HepG2 (cell line): ENCODE results near the gene ANO1. TPM values are rescaled to one million over a fixed set of nuclear protein-coding genes. Genes with fewer than 3 reads are reported as not detected.

Source experiments
- ATAC-seq: fragments of 200-7000 bp; cut with Tn5 transposase; 3 replicates; pipeline ENCODE4 v1.9.1; 2020; ENCODE audit warnings: mild to moderate bottlenecking, moderate library complexity
- BruUV-seq: library from RNA; stranded (reverse); fragments of 400-500 nt; replicated peaks from 2 replicates; lab custom pipeline; 2021; lab: Mats Ljungman, UMichigan
- CTCF ChIA-PET: fragments of 300-600 bp; formaldehyde crosslinking; extraction: SDS; loops from one replicate; lab custom pipeline; 2021; ENCODE audit warnings: low total read pairs, inconsistent platforms, low intra/inter-chr PET ratio; lab: Yijun Ruan, JAX
- POLR2A ChIA-PET: fragments of 350-600 bp; sonication (Branson Sonifier 250); formaldehyde crosslinking; loops from one replicate; lab custom pipeline; 2020; ENCODE audit warnings: antibody characterized with exemption, inconsistent platforms; lab: Yijun Ruan, JAX
- DNase-seq: peaks from one replicate; pipeline ENCODE4 v3.0.0-alpha.2; 2015; ENCODE audit warnings: low spot score
- FAIRE-seq: peaks from 3 replicates; lab custom pipeline; 2011; peaks lifted over from hg19 to GRCh38; lab: Jason Lieb, UNC
- H2AFZ ChIP-seq: one replicate; pipeline ENCODE4 v1.6.1; 2011; ENCODE audit warnings: low read length, inconsistent platforms
- H3K27ac ChIP-seq: fragments of 300-600 bp; 3 replicates; pipeline ENCODE4 v1.8.0; 2011; ENCODE audit warnings: mixed run types, mild to moderate bottlenecking, mixed read lengths, low read length, inconsistent platforms; ENCODE audit not compliant: insufficient read depth; ENCODE audit errors: extremely low read length
- H3K27me3 ChIP-seq, 2 experiments: fragments of 200-600 bp in 1 of 2; 2 replicates in 1 of 2; 3 replicates in 1 of 2; pipeline versions ENCODE4 v1.6.0 to v1.8.0; 2011; ENCODE audit warnings: low read length in 2 of 2, mild to moderate bottlenecking in 2 of 2, moderate library complexity in 2 of 2, inconsistent platforms in 1 of 2; ENCODE audit not compliant: insufficient read depth in 2 of 2, control insufficient read depth in 1 of 2
- H3K36me3 ChIP-seq, 2 experiments: fragments of 200-600 bp in 1 of 2; replicated peaks in 1 of 2; 2 replicates in 1 of 2; 3 replicates in 1 of 2; pipeline versions ENCODE4 v1.5.1 to v1.8.0; 2011; ENCODE audit warnings: low read length in 2 of 2, inconsistent platforms in 1 of 2; ENCODE audit not compliant: insufficient read depth in 2 of 2, control insufficient read depth in 1 of 2
- H3K4me1 ChIP-seq: 2 replicates; pipeline ENCODE4 v1.5.1; 2012; ENCODE audit warnings: low read length, inconsistent platforms; ENCODE audit not compliant: insufficient read depth
- H3K4me2 ChIP-seq: 2 replicates; pipeline ENCODE4 v1.6.0; 2011; ENCODE audit warnings: low read depth, low read length, inconsistent platforms
- H3K4me3 ChIP-seq, 3 experiments: fragments of 200-600 bp in 1 of 3; sonication (generic), shearing (Covaris generic) in 1 of 3; replicated peaks in 1 of 3; 2 replicates each; pipeline ENCODE4 v1.5.1; 2011 to 2016; ENCODE audit warnings: low read length in 3 of 3, inconsistent platforms in 2 of 3, low read depth in 2 of 3, mild to moderate bottlenecking in 2 of 3, control low read depth in 1 of 3, mixed read lengths in 1 of 3; ENCODE audit not compliant: insufficient read depth in 1 of 3
- H3K79me2 ChIP-seq: one replicate; pipeline ENCODE4 v1.6.1; 2011; ENCODE audit warnings: low read length, inconsistent platforms; ENCODE audit not compliant: insufficient read depth
- H3K9ac ChIP-seq: 2 replicates; pipeline ENCODE4 v1.6.0; 2011; ENCODE audit warnings: mild to moderate bottlenecking, low read depth, low read length, inconsistent platforms; ENCODE audit not compliant: insufficient read depth
- H3K9me3 ChIP-seq: 2 replicates; pipeline ENCODE4 v1.5.1; 2012; ENCODE audit warnings: mild to moderate bottlenecking, low read length
- H4K20me1 ChIP-seq: 2 replicates; pipeline ENCODE4 v1.6.0; 2011; ENCODE audit warnings: inconsistent platforms, mild to moderate bottlenecking, low read length, moderate library complexity; ENCODE audit not compliant: insufficient read depth
- MNT ChIP-seq: fragments of 450-650 bp; IDR thresholded peaks from 2 replicates; pipeline ENCODE4 v1.6.1; 2016
- RAD51 ChIP-seq: fragments of 450-650 bp; IDR thresholded peaks from 2 replicates; pipeline ENCODE4 v1.6.1; 2016; ENCODE audit warnings: borderline replicate concordance
- ZBTB37 ChIP-seq: sonication (generic); formaldehyde crosslinking; IDR thresholded peaks from 2 replicates; pipeline ENCODE4 v1.4.0; 2020; ENCODE audit warnings: mild to moderate bottlenecking, missing genetic modification reagents
- WGBS: methylation state at CpG from one replicate; pipeline ENCODE4 v1.1.6; 2017; ENCODE audit warnings: low lambda C conversion rate; 5-methylcytosine and 5-hydroxymethylcytosine counted together
- in situ Hi-C: cut with HindIII; loops from 2 replicates; pipeline ENCODE4 v1.10.0; 2017; ENCODE audit warnings: low pct_unique_long_range_greater_than_20kb; ENCODE audit not compliant: extremely low pct_ligation_motif_present
- intact Hi-C: fragments of 100-400 bp; cut with micrococcal nuclease; formaldehyde crosslinking; loops from one replicate; pipeline ENCODE4 v1.10.0; 2022; ENCODE audit not compliant: unreplicated experiment
- polyA plus RNA-seq, 8 experiments: library from polyadenylated mRNA; depleted of rRNA in 3 of 8; stranded (reverse) in 7 of 8; unstranded in 1 of 8; fragments of >200 nt; fragmentation: Illumina TruSeq in 4 of 8; extraction: Trizol in 4 of 8; gene quantifications; 2 replicates each; pipeline versions ENCODE4 v1.2.1 to v1.2.3, GENCODE V29; 2011 to 2016; ENCODE audit warnings: low read depth in 4 of 8, missing spikeins in 1 of 8, mixed read lengths in 1 of 8; ENCODE audit not compliant: insufficient read depth in 1 of 8
- total RNA-seq, 5 experiments: library from RNA; depleted of rRNA; stranded (reverse); fragments of >200 nt; fragmentation: Illumina TruSeq; extraction: Trizol; gene quantifications; 2 replicates each; pipeline ENCODE4 v1.2.3, GENCODE V29; 2016; ENCODE audit warnings: low read depth in 1 of 5

The ANO1 gene
- total and polyA plus RNA-seq, 2 of the 13 experiments (the other 11 are each of a cell fraction or from before 2014, with no cell fraction given): not detected

- no TSS peak for BruUV-seq
- in situ Hi-C loops (loop anchor here (5.0 to 10.0 kb wide), 2 partner anchors 277 to 475 kb away; no protein-coding TSS in a partner anchor), intact Hi-C loops (no loop called here)
- FAIRE-seq: no peak
- TF ChIP-seq RAD51 (0 out of 2 replicates have a peak, but pooled peaks have one; percentile 5), ZBTB37 (CRISPR knock-in tag) (no peak), MNT (peak; percentile 92)
- no peak for ATAC-seq
- ChIA-PET POLR2A (no interaction called here), CTCF (interaction anchor here (2.9 kb wide), 1 partner anchor 271 kb away, joined by 22 read pairs; no protein-coding TSS in a partner anchor)
- 39% methylated on average over 11 of the region's 11 CpGs for WGBS
- no peak overlapping the region for H3K4me3 ChIP-seq
- H3K36me3 ChIP-seq: no peaks in the 10 kb centered on the region
- no peak overlapping the region for H2AFZ ChIP-seq
- no peak overlapping the region for H3K9ac ChIP-seq
- H3K27me3 ChIP-seq: peaks cover 12 to 39% of the 10 kb centered on the region in 2 experiments; a peak in 4 of 5 replicates
- no peak overlapping the region for H3K27ac ChIP-seq
- no peak for DNase-seq
- no peaks in the 10 kb centered on the region; the same call in 1 of the 2 replicates for H4K20me1 ChIP-seq
- H3K4me1 ChIP-seq: no peaks in the 10 kb centered on the region
- no peaks in the 10 kb centered on the region for H3K9me3 ChIP-seq
- no peak overlapping the region for H3K4me2 ChIP-seq
- H3K79me2 ChIP-seq: no peaks in the 10 kb centered on the region
Observed at GRCh38 chr11:70189622-70190021, 111.5 kb downstream of the ANO1 start.
